Hepatocyte (in vitro differentiated cells): ENCODE measurements around the gene RASAL3.

Source experiments
- EZH2 ChIP-seq: fragments of 200-600 bp; sonication (generic); IDR thresholded peaks from 2 replicates; pipeline ENCODE4 v1.6.1; 2016; ENCODE audit warnings: antibody characterized with exemption, mild to moderate bottlenecking, borderline replicate concordance
- TF ChIP-seq, protein P1 (sequence below): fragments of 200-600 bp; sonication (generic); IDR thresholded peaks from 2 replicates; pipeline ENCODE4 v1.5.1; 2016; ENCODE audit warnings: antibody characterized with exemption, mild to moderate bottlenecking; ENCODE audit not compliant: poor library complexity

GRCh38 chr19:15429825-15430467, 34.4 kb downstream of the RASAL3 start:
- TF ChIP-seq, protein P1, sequence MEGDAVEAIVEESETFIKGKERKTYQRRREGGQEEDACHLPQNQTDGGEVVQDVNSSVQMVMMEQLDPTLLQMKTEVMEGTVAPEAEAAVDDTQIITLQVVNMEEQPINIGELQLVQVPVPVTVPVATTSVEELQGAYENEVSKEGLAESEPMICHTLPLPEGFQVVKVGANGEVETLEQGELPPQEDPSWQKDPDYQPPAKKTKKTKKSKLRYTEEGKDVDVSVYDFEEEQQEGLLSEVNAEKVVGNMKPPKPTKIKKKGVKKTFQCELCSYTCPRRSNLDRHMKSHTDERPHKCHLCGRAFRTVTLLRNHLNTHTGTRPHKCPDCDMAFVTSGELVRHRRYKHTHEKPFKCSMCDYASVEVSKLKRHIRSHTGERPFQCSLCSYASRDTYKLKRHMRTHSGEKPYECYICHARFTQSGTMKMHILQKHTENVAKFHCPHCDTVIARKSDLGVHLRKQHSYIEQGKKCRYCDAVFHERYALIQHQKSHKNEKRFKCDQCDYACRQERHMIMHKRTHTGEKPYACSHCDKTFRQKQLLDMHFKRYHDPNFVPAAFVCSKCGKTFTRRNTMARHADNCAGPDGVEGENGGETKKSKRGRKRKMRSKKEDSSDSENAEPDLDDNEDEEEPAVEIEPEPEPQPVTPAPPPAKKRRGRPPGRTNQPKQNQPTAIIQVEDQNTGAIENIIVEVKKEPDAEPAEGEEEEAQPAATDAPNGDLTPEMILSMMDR = no peak
- no peak for TF ChIP-seq EZH2
